Stomach (tissue), 9 donors: ENCODE data around the gene DRGX. TPM values are rescaled to one million over a fixed set of nuclear protein-coding genes. Genes with fewer than 3 reads are reported as not detected.

Source experiments
- DNase-seq, 2 donors: peaks; one replicate each; pipeline versions ENCODE4 v3.0.0 to v3.0.0-alpha.2; 2013 to 2019
- H3K27ac ChIP-seq, 5 donors: fragments of 200-600 bp in 4 of 5; sonication (generic) in 4 of 5; one replicate each; pipeline ENCODE4 v1.5.1; 2013 to 2019; ENCODE audit warnings: mild to moderate bottlenecking in 1 of 5, moderate library complexity in 1 of 5
- H3K27me3 ChIP-seq, 3 donors: fragments of 200-600 bp; sonication (generic); one replicate each; pipeline ENCODE4 v1.5.1; 2017 to 2019; ENCODE audit warnings: mixed run types in 1 of 3
- H3K36me3 ChIP-seq, 4 donors: fragments of 200-600 bp; sonication (generic); 1 replicate in 3 of 4; 2 replicates in 1 of 4; pipeline ENCODE4 v1.5.1; 2016 to 2019
- H3K4me1 ChIP-seq, 4 donors: fragments of 200-600 bp; sonication (generic); one replicate each; pipeline ENCODE4 v1.5.1; 2016 to 2019
- H3K4me3 ChIP-seq, 4 donors: fragments of 200-600 bp; sonication (generic) in 3 of 4; one replicate each; pipeline ENCODE4 v1.5.1; 2016 to 2019; ENCODE audit warnings: mild to moderate bottlenecking in 1 of 4
- H3K9me3 ChIP-seq, 4 donors: fragments of 200-600 bp; sonication (generic); one replicate each; pipeline ENCODE4 v1.5.1; 2016 to 2019
- CTCF ChIP-seq, 7 experiments: fragments of 450-650 bp in 4 of 7; fragments of 200-600 bp in 3 of 7; sonication (generic) in 3 of 7; IDR thresholded peaks; one replicate each; pipeline ENCODE4 v1.5.1; 2016 to 2019; ENCODE audit warnings: antibody characterized with exemption in 7 of 7, control low read depth in 2 of 7, mild to moderate bottlenecking in 1 of 7
- EP300 ChIP-seq: sonication (generic); formaldehyde crosslinking; IDR thresholded peaks from one replicate; pipeline ENCODE4 v1.6.1; 2017; ENCODE audit warnings: antibody characterized with exemption
- POLR2A ChIP-seq, 4 donors: fragments of 450-650 bp; IDR thresholded peaks; one replicate each; pipeline ENCODE4 v1.6.1; 2016; ENCODE audit warnings: antibody characterized with exemption in 4 of 4, control low read depth in 2 of 4, mild to moderate bottlenecking in 1 of 4, moderate library complexity in 1 of 4
- POLR2AphosphoS5 ChIP-seq, 3 donors: sonication (generic); formaldehyde crosslinking; IDR thresholded peaks; one replicate each; pipeline ENCODE4 v1.6.1; 2016; ENCODE audit warnings: antibody characterized with exemption in 3 of 3
- WGBS, 5 donors: extraction: QIAGEN DNeasy Blood & Tissue Kit in 3 of 5; methylation state at CpG; one replicate each; pipeline versions ENCODE4 v1.1.5 to v1.1.7; 2013 to 2018; 5-methylcytosine and 5-hydroxymethylcytosine counted together
- intact Hi-C: fragments of 100-400 bp; cut with DNase I; formaldehyde crosslinking; loops from one replicate; pipeline ENCODE4 v1.15.1; 2023; ENCODE audit warnings: low total_unique reads
- polyA plus RNA-seq, 3 donors: library from polyadenylated mRNA; stranded (reverse); fragments of 200-250 nt; gene quantifications; one replicate each; pipeline ENCODE4 v1.2.3, GENCODE V29; 2013
- total RNA-seq, 5 donors: library from RNA; depleted of rRNA; stranded (reverse); fragments of >200 nt; gene quantifications; one replicate each; pipeline versions ENCODE4 v1.1.0 to v1.2.3, GENCODE V29; 2014 to 2016
- donor health status: healthy with polysubstance abuse.
- donor health status: Bipolar disorder and iron deficiency.
- donor health status: healthy.

Gene DRGX
- total and polyA plus RNA-seq, 8 donors: not detected

DNA sequence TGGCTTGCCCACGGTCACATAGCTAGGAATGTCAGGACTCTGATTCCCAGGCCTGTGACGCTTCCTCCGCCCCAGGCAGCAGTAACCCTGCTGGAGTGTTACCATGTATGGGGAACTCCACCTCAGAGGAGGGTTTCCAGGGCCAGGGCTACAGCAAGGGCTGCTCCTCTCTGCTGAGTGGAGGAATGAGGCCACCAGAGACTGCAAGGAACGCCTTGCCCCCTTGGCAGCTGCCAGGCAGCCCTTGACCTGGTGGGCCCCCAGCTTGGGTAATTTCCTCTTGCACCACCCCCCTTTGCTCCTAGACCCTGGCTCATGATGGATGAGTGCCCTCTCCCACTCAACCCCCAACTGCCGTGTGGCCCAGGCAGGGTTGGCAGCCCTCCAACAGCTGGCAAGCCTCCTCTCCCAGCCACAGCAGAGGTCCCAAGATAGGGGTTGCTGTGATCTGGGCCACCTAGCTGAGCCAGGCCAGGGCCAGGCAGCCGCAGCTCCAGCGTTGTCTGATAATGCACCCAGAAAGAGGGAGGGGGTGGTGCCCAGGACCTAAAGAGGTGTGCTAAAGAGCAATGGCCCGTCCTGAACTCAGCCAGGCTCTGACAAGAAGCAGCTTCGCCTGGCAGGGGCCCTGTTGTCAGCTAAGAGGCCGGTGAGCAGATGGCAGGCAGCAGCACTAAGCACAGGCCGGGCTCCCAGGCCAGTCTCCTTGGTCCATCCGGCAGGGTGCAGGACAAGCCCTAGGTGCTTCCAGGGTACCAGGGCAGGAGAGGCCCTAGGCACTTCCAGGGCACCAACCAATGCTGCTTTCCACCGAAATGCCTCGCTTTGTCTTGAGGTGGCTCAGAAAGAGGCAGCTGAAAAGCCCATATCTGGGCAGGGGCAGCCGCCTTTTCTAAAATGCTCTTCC lies 35.4 kb downstream of the DRGX start:
- TF ChIP-seq EP300 (no peak), POLR2AphosphoS5 (IDR thresholded peaks at IDR 0.05) (no peak), CTCF (IDR thresholded peaks at IDR 0.05) (no peak), POLR2A (IDR thresholded peaks at IDR 0.05) (no peak)
- peaks cover 0 to 6% (median 2%) of the 10 kb centered on the region in 4 donors for H3K9me3 ChIP-seq
- WGBS, 5 donors: 53 to 73% (median 68%) methylated on average over 9 to 15 of the region's 15 CpGs

GRCh38 chr10:49359349-49360270 lies 36.3 kb downstream of the DRGX start:
- Histone ChIP-seq H3K36me3 (no peaks in the 10 kb centered on the region), H3K4me1 (peaks cover 0 to 11% (median 0%) of the 10 kb centered on the region in 4 donors), H3K4me3 (no peak overlapping the region), H3K9me3 (peaks cover 0 to 6% (median 2%) of the 10 kb centered on the region in 4 donors), H3K27me3 (peaks cover 0 to 21% (median 0%) of the 10 kb centered on the region in 3 donors), H3K27ac (no peak overlapping the region)
- peak in 1 of 2 donors; percentile 45 for DNase-seq
- TF ChIP-seq POLR2A (IDR thresholded peaks at IDR 0.05) (no peak), EP300 (no peak), POLR2AphosphoS5 (IDR thresholded peaks at IDR 0.05) (no peak), CTCF (IDR thresholded peaks at IDR 0.05) (no peak)
- 39 to 56% (median 53%) methylated on average over 9 to 13 of the region's 13 CpGs for WGBS, 5 donors
- intact Hi-C loops: no loop called here

More for the DNA sequence above, 35.4 kb downstream of the DRGX start:
- no peaks in the 10 kb centered on the region for H3K36me3 ChIP-seq
- no peak overlapping the region for H3K27ac ChIP-seq
- peak in 1 of 2 donors; percentile 24 for DNase-seq
- H3K27me3 ChIP-seq: peaks cover 0 to 27% (median 0%) of the 10 kb centered on the region in 3 donors
- intact Hi-C loops: no loop called here
- H3K4me3 ChIP-seq: no peak overlapping the region
- peaks cover 0 to 11% (median 0%) of the 10 kb centered on the region in 4 donors for H3K4me1 ChIP-seq

DNA sequence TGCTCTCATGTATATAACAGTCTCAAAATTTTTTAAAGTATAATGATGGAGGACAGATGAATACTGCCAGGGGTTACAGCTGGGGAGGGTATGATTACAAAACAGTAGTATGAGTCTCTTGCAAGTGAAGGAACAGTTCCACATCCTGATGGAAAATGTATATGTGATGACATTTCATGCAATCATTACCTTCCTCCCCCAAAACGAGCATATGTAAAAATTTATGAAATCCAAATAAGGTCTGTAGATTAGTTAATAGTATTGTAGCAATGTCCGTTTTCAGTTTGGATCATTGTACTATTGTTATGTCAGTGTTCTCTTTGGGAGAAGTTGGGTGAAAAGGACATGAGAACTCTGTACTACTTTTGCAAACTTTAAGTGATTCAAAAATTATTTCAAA lies 38.0 kb downstream of the DRGX start:
- intact Hi-C loops: no loop called here
- H3K9me3 ChIP-seq: peaks cover 0 to 6% (median 2%) of the 10 kb centered on the region in 4 donors
- TF ChIP-seq EP300 (no peak), CTCF (IDR thresholded peaks at IDR 0.05) (no peak), POLR2A (IDR thresholded peaks at IDR 0.05) (no peak), POLR2AphosphoS5 (IDR thresholded peaks at IDR 0.05) (no peak)
- no peaks in the 10 kb centered on the region for H3K36me3 ChIP-seq
- H3K4me1 ChIP-seq: peaks cover 0 to 11% (median 0%) of the 10 kb centered on the region in 4 donors
- H3K4me3 ChIP-seq: no peak overlapping the region
- H3K27ac ChIP-seq: no peak overlapping the region
- DNase-seq: no peak
- 61 to 79% (median 71%) methylated on average over 2 of the region's 2 CpGs for WGBS, 5 donors
- peaks cover 0 to 21% (median 0%) of the 10 kb centered on the region in 3 donors for H3K27me3 ChIP-seq

GRCh38 chr10:49356944-49357343 lies 38.9 kb downstream of the DRGX start:
- intact Hi-C loops: no loop called here
- TF ChIP-seq POLR2AphosphoS5 (IDR thresholded peaks at IDR 0.05) (no peak), EP300 (no peak), CTCF (IDR thresholded peaks at IDR 0.05) (no peak), POLR2A (IDR thresholded peaks at IDR 0.05) (no peak)
- peaks cover 0 to 6% (median 2%) of the 10 kb centered on the region in 4 donors for H3K9me3 ChIP-seq
- H3K27me3 ChIP-seq: peaks cover 0 to 18% (median 0%) of the 10 kb centered on the region in 3 donors
- no peaks in the 10 kb centered on the region for H3K36me3 ChIP-seq
- peaks cover 0 to 11% (median 0%) of the 10 kb centered on the region in 4 donors for H3K4me1 ChIP-seq
- H3K4me3 ChIP-seq: no peak overlapping the region
- no peak for DNase-seq
- no peak overlapping the region for H3K27ac ChIP-seq
- WGBS, 5 donors: 74 to 91% (median 78%) methylated on average over 1 of the region's 1 CpG
